B cell (primary cell): Measurements from ENCODE around the gene FXYD2. TPM values are rescaled to one million over a fixed set of nuclear protein-coding genes. Genes with fewer than 3 reads are reported as not detected.

Experiments used
- ATAC-seq: fragments of 200-7000 bp; cut with Tn5 transposase; one replicate; pipeline ENCODE4 v1.10.0; 2021; ENCODE audit warnings: low read depth, mild to moderate bottlenecking, moderate number of reproducible peaks, moderate library complexity
- CTCF ChIA-PET: fragments of 350-600 bp; sonication (Branson Sonifier 250); formaldehyde crosslinking; loops from one replicate; lab custom pipeline; 2021; ENCODE audit warnings: antibody characterized with exemption, inconsistent platforms; lab: Charles Lee
- POLR2A ChIA-PET: fragments of 350-600 bp; sonication (Branson Sonifier 250); formaldehyde crosslinking; loops from one replicate; lab custom pipeline; 2021; ENCODE audit warnings: antibody characterized with exemption; lab: Charles Lee
- DNase-seq: peaks from one replicate; pipeline ENCODE4 v3.0.0; 2013
- H2AFZ ChIP-seq: 2 replicates; pipeline ENCODE4 v1.6.1; 2012; ENCODE audit warnings: mild to moderate bottlenecking, low read depth, low read length; ENCODE audit not compliant: insufficient read depth, poor library complexity, severe bottlenecking
- H3K27ac ChIP-seq, 2 donors: 1 replicate in 1 of 2; 2 replicates in 1 of 2; pipeline ENCODE4 v1.5.1; 2012 to 2013; ENCODE audit warnings: low read length in 2 of 2, mild to moderate bottlenecking in 2 of 2, moderate library complexity in 1 of 2
- H3K27me3 ChIP-seq, 4 experiments: fragments of 200-600 bp in 1 of 4; sonication (generic) in 1 of 4; replicated peaks in 1 of 4; 1 replicate in 2 of 4; 2 replicates in 2 of 4; pipeline versions ENCODE4 v1.6.1 to v1.7.0; 2013 to 2016; ENCODE audit warnings: low read length in 3 of 4, mild to moderate bottlenecking in 2 of 4, mixed read lengths in 1 of 4, moderate library complexity in 1 of 4; ENCODE audit not compliant: insufficient read depth in 4 of 4, control insufficient read depth in 3 of 4; ENCODE audit errors: control extremely low read depth in 1 of 4
- H3K36me3 ChIP-seq, 2 experiments: replicated peaks in 1 of 2; 1 replicate in 1 of 2; 2 replicates in 1 of 2; pipeline versions ENCODE4 v1.6.1 to v1.7.1; 2013; ENCODE audit warnings: low read length in 1 of 2; ENCODE audit not compliant: insufficient read depth in 2 of 2, control insufficient read depth in 1 of 2; ENCODE audit errors: control extremely low read depth in 1 of 2, extremely low read depth in 1 of 2
- H3K4me1 ChIP-seq, 2 donors: fragments of 200-600 bp in 1 of 2; sonication (generic) in 1 of 2; 1 replicate in 1 of 2; 2 replicates in 1 of 2; pipeline versions ENCODE4 v1.5.1 to v1.6.1; 2013 to 2017; ENCODE audit warnings: low read length in 2 of 2; ENCODE audit not compliant: control insufficient read depth in 2 of 2, insufficient read depth in 2 of 2
- H3K4me2 ChIP-seq: replicated peaks from 2 replicates; pipeline ENCODE3; 2012; ENCODE audit warnings: mild to moderate bottlenecking, low read depth, low read length; ENCODE audit not compliant: poor library complexity, severe bottlenecking
- H3K4me3 ChIP-seq, 5 experiments: fragments of 200-600 bp in 1 of 5; sonication (generic) in 1 of 5; 1 replicate in 3 of 5; 2 replicates in 2 of 5; pipeline versions ENCODE4 v1.5.1 to v1.7.0; 2011 to 2016; ENCODE audit warnings: low read length in 4 of 5, mild to moderate bottlenecking in 4 of 5, low read depth in 2 of 5, control low read depth in 1 of 5, moderate library complexity in 1 of 5; ENCODE audit not compliant: insufficient read depth in 1 of 5; ENCODE audit errors: control extremely low read depth in 1 of 5, extremely low read depth in 1 of 5
- H3K79me2 ChIP-seq: fragments of 200-600 bp; sonication (generic); one replicate; pipeline ENCODE4 v1.6.0; 2016; ENCODE audit warnings: low read length; ENCODE audit not compliant: control insufficient read depth, insufficient read depth
- H3K9ac ChIP-seq: fragments of 200-600 bp; sonication (generic); 2 replicates; pipeline ENCODE4 v1.6.1; 2017; ENCODE audit warnings: mild to moderate bottlenecking, low read length, moderate library complexity
- H3K9me3 ChIP-seq, 3 donors: one replicate each; pipeline versions ENCODE4 v1.6.1 to v1.7.1; 2013; ENCODE audit warnings: low read length in 2 of 3; ENCODE audit not compliant: control insufficient read depth in 2 of 3, insufficient read depth in 1 of 3; ENCODE audit errors: control extremely low read depth in 1 of 3
- H4K20me1 ChIP-seq: 2 replicates; pipeline ENCODE4 v1.6.0; 2012; ENCODE audit warnings: mild to moderate bottlenecking, low read length; ENCODE audit not compliant: insufficient read depth, control insufficient read depth, poor library complexity, severe bottlenecking
- H3K27ac Mint-ChIP-seq: one replicate; pipeline ENCODE4 v1.8.0; 2021; ENCODE audit warnings: mixed read lengths
- H3K27me3 Mint-ChIP-seq: one replicate; pipeline ENCODE4 v1.8.0; 2021; ENCODE audit warnings: mixed read lengths
- H3K4me1 Mint-ChIP-seq: one replicate; pipeline ENCODE4 v1.8.0; 2021; ENCODE audit warnings: mixed read lengths
- H3K4me3 Mint-ChIP-seq: one replicate; pipeline ENCODE4 v1.8.0; 2021; ENCODE audit warnings: mixed read lengths
- H3K9me3 Mint-ChIP-seq: one replicate; pipeline ENCODE4 v1.8.0; 2022; ENCODE audit warnings: mixed read lengths; ENCODE audit not compliant: insufficient read depth
- CTCF ChIP-seq: fragments of 200-600 bp; IDR thresholded peaks from one replicate; pipeline ENCODE4 v1.8.0; 2022; ENCODE audit warnings: antibody characterized with exemption, mild to moderate bottlenecking
- EZH2 ChIP-seq: IDR thresholded peaks from 2 replicates; pipeline ENCODE4 v1.6.1; 2012; ENCODE audit warnings: borderline replicate concordance, low read depth, mild to moderate bottlenecking, moderate library complexity, low read length; ENCODE audit not compliant: insufficient read depth, poor library complexity, severe bottlenecking
- WGBS: methylation state at CpG from one replicate; pipeline ENCODE4 v1.1.5; 2013; ENCODE audit warnings: missing lambda C conversion rate; ENCODE audit not compliant: insufficient coverage; 5-methylcytosine and 5-hydroxymethylcytosine counted together
- intact Hi-C: fragments of 100-400 bp; cut with micrococcal nuclease; formaldehyde crosslinking; loops from one replicate; pipeline ENCODE4 v1.10.0; 2022
- polyA plus RNA-seq: library from polyadenylated mRNA; depleted of rRNA; stranded (reverse); fragments of >200 nt; gene quantifications from 2 replicates; pipeline ENCODE4 v1.2.3, GENCODE V29; 2012
- total RNA-seq, 2 donors: library from RNA; stranded (reverse); fragments of 120-200 nt in 1 of 2; gene quantifications; 1 replicate in 1 of 2; 2 replicates in 1 of 2; pipeline versions ENCODE4 v1.2.3 to v1.2.4, GENCODE V29; 2013 to 2022

The FXYD2 gene
- total and polyA plus RNA-seq, 2 donors (not counting 1 experiment from before 2014, with no cell fraction given): 0.61 to 19.5 TPM

GRCh38 chr11:117868815-117869561, 44.4 kb upstream of the FXYD2 start:
- H3K4me1 Mint-ChIP-seq: peaks cover 1% of the 10 kb centered on the region
- H3K4me2 ChIP-seq: no peak overlapping the region
- peaks cover 0 to 28% (median 7%) of the 10 kb centered on the region in 4 experiments for H3K27me3 ChIP-seq
- H3K36me3 ChIP-seq: no peaks in the 10 kb centered on the region
- H3K27ac Mint-ChIP-seq: no peak overlapping the region
- POLR2A ChIA-PET: no interaction called here
- H3K4me3 ChIP-seq: no peak overlapping the region
- intact Hi-C loops: no loop called here
- H3K9ac ChIP-seq: no peak overlapping the region
- 89% methylated on average over 12 of the region's 17 CpGs for WGBS
- H3K27me3 Mint-ChIP-seq: peaks cover 36% of the 10 kb centered on the region
- H3K9me3 ChIP-seq: peaks cover 0 to 3% (median 0%) of the 10 kb centered on the region in 3 donors
- TF ChIP-seq CTCF (no peak), EZH2 (no peak)
- DNase-seq (no peak), ATAC-seq (no peak)
- no peak overlapping the region for H2AFZ ChIP-seq
- no peaks in the 10 kb centered on the region for H4K20me1 ChIP-seq
- H3K4me1 ChIP-seq: peaks cover 0 to 4% of the 10 kb centered on the region in 2 donors
- no peak overlapping the region for H3K4me3 Mint-ChIP-seq
- H3K79me2 ChIP-seq: no peaks in the 10 kb centered on the region
- no peaks in the 10 kb centered on the region for H3K9me3 Mint-ChIP-seq
- H3K27ac ChIP-seq: no peak overlapping the region
- CTCF ChIA-PET: no interaction called here

GRCh38 chr11:117868088-117868487, 43.5 kb upstream of the FXYD2 start:
- H3K27me3 Mint-ChIP-seq: peaks cover 27% of the 10 kb centered on the region
- no peaks in the 10 kb centered on the region for H3K4me1 Mint-ChIP-seq
- TF ChIP-seq EZH2 (no peak), CTCF (no peak)
- ChIA-PET CTCF (interaction anchor here (2.1 kb wide), 1 partner anchor 185 kb away, joined by 5 read pairs; no protein-coding TSS in a partner anchor), POLR2A (no interaction called here)
- 80% methylated on average over 5 of the region's 11 CpGs for WGBS
- no peak overlapping the region for H3K4me3 ChIP-seq
- no peak overlapping the region for H3K4me3 Mint-ChIP-seq
- no peaks in the 10 kb centered on the region for H3K4me1 ChIP-seq
- no peaks in the 10 kb centered on the region for H3K79me2 ChIP-seq
- no peak overlapping the region for H3K27ac Mint-ChIP-seq
- intact Hi-C loops: no loop called here
- H4K20me1 ChIP-seq: no peaks in the 10 kb centered on the region
- no peak overlapping the region for H3K27ac ChIP-seq
- H2AFZ ChIP-seq: no peak overlapping the region
- no peak overlapping the region for H3K4me2 ChIP-seq
- H3K9me3 Mint-ChIP-seq: no peaks in the 10 kb centered on the region
- H3K9ac ChIP-seq: no peak overlapping the region
- H3K27me3 ChIP-seq: peaks cover 0 to 19% (median 2%) of the 10 kb centered on the region in 4 experiments
- no peak for ATAC-seq
- no peaks in the 10 kb centered on the region for H3K36me3 ChIP-seq
- DNase-seq: no peak
- peaks cover 0 to 3% (median 0%) of the 10 kb centered on the region in 3 donors for H3K9me3 ChIP-seq
